B cell (primary cell): ENCODE measurements around the gene ITPR2.

Experiments used
- EZH2 ChIP-seq: IDR thresholded peaks from 2 replicates; pipeline ENCODE4 v1.6.1; 2012; ENCODE audit warnings: borderline replicate concordance, low read depth, mild to moderate bottlenecking, moderate library complexity, low read length; ENCODE audit not compliant: insufficient read depth, poor library complexity, severe bottlenecking
- TF ChIP-seq, protein P1 (sequence below): fragments of 200-600 bp; IDR thresholded peaks from one replicate; pipeline ENCODE4 v1.8.0; 2022; ENCODE audit warnings: antibody characterized with exemption, mild to moderate bottlenecking

DNA sequence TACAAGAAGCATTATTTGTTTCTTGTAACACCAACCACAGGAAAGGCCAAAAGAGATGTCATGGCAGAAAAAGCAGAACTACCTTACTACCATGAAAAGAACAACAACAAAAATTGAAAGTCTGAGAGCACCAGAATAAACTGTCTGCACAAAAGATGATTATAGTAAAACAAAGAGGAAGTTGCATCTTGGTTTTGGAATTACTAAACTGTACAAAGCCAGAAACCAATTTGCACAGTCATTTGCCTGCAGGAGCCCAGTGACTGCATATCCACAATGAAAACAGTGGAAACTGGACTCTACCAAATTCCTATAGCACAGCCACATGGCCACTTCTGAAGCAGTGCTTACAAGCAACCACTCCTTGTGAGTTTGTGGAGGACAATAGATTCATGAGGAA, 361.4 kb downstream of the ITPR2 start:
- TF ChIP-seq, protein P1, sequence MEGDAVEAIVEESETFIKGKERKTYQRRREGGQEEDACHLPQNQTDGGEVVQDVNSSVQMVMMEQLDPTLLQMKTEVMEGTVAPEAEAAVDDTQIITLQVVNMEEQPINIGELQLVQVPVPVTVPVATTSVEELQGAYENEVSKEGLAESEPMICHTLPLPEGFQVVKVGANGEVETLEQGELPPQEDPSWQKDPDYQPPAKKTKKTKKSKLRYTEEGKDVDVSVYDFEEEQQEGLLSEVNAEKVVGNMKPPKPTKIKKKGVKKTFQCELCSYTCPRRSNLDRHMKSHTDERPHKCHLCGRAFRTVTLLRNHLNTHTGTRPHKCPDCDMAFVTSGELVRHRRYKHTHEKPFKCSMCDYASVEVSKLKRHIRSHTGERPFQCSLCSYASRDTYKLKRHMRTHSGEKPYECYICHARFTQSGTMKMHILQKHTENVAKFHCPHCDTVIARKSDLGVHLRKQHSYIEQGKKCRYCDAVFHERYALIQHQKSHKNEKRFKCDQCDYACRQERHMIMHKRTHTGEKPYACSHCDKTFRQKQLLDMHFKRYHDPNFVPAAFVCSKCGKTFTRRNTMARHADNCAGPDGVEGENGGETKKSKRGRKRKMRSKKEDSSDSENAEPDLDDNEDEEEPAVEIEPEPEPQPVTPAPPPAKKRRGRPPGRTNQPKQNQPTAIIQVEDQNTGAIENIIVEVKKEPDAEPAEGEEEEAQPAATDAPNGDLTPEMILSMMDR: no peak
- TF ChIP-seq EZH2: no peak
